Activated CD8-positive, alpha-beta T cell treated with anti-CD3 and anti-CD28 coated beads for 36 hours (primary cell): Measurements from ENCODE around the gene CWC27. TPM values are rescaled to one million over a fixed set of nuclear protein-coding genes. Genes with fewer than 3 reads are reported as not detected.

Experiments
- ATAC-seq: fragments of 200-7000 bp; cut with Tn5 transposase; one replicate; pipeline ENCODE4 v1.10.0; 2021; ENCODE audit warnings: mild to moderate bottlenecking, moderate library complexity
- CTCF ChIA-PET: fragments of 350-600 bp; sonication (Branson Sonifier 250); formaldehyde crosslinking; loops from one replicate; lab custom pipeline; 2021; ENCODE audit warnings: antibody characterized with exemption; lab: Charles Lee
- POLR2A ChIA-PET: fragments of 350-600 bp; sonication (Branson Sonifier 250); formaldehyde crosslinking; loops from one replicate; lab custom pipeline; 2021; ENCODE audit warnings: antibody characterized with exemption; lab: Charles Lee
- DNase-seq: peaks from one replicate; pipeline ENCODE4 v3.0.0-alpha.2; 2020
- H3K27ac Mint-ChIP-seq: one replicate; pipeline ENCODE4 v1.8.0; 2021; ENCODE audit warnings: mild to moderate bottlenecking, mixed read lengths
- H3K27me3 Mint-ChIP-seq: one replicate; pipeline ENCODE4 v1.8.0; 2021; ENCODE audit warnings: mixed read lengths
- H3K36me3 Mint-ChIP-seq: one replicate; pipeline ENCODE4 v1.8.0; 2021; ENCODE audit warnings: low read depth, mixed read lengths
- H3K4me1 Mint-ChIP-seq: one replicate; pipeline ENCODE4 v1.8.0; 2021; ENCODE audit warnings: low read depth, mixed read lengths
- H3K4me3 Mint-ChIP-seq: one replicate; pipeline ENCODE4 v1.8.0; 2021; ENCODE audit warnings: mild to moderate bottlenecking, moderate library complexity, mixed read lengths
- H3K9me3 Mint-ChIP-seq: one replicate; pipeline ENCODE4 v1.8.0; 2021; ENCODE audit warnings: mixed read lengths
- CTCF ChIP-seq: fragments of 200-600 bp; IDR thresholded peaks from one replicate; pipeline ENCODE4 v1.8.0; 2022; ENCODE audit warnings: antibody characterized with exemption, mild to moderate bottlenecking
- intact Hi-C: fragments of 100-400 bp; cut with micrococcal nuclease; formaldehyde crosslinking; loops from one replicate; pipeline ENCODE4 v1.10.0; 2022
- total RNA-seq, 2 experiments: library from RNA; stranded (reverse); gene quantifications; one replicate each; pipeline ENCODE4 v1.2.3, GENCODE V29; 2021

CWC27 gene
- total RNA-seq, 2 experiments from 2014 or later = 32.3 to 38.1 TPM

GRCh38 chr5:64980176-64980575 is 211.4 kb downstream of the CWC27 start:
- no peaks in the 10 kb centered on the region for H3K4me1 Mint-ChIP-seq
- no peak overlapping the region for H3K4me3 Mint-ChIP-seq
- H3K27me3 Mint-ChIP-seq = no peaks in the 10 kb centered on the region
- no peak for TF ChIP-seq CTCF
- no peak for DNase-seq
- no peak overlapping the region for H3K27ac Mint-ChIP-seq
- ATAC-seq = no peak
- CTCF ChIA-PET = no interaction called here
- POLR2A ChIA-PET = no interaction called here
- no peaks in the 10 kb centered on the region for H3K9me3 Mint-ChIP-seq
- peaks cover 14% of the 10 kb centered on the region for H3K36me3 Mint-ChIP-seq
- intact Hi-C loops = no loop called here

GRCh38 chr5:64987768-64988167 is 219.0 kb downstream of the CWC27 start:
- H3K36me3 Mint-ChIP-seq = peaks cover 25% of the 10 kb centered on the region
- no peaks in the 10 kb centered on the region for H3K4me1 Mint-ChIP-seq
- no peak overlapping the region for H3K27ac Mint-ChIP-seq
- no peak for TF ChIP-seq CTCF
- intact Hi-C loops = no loop called here
- ATAC-seq (no peak), DNase-seq (no peak)
- POLR2A ChIA-PET = no interaction called here
- CTCF ChIA-PET = no interaction called here
- no peaks in the 10 kb centered on the region for H3K27me3 Mint-ChIP-seq
- H3K4me3 Mint-ChIP-seq = no peak overlapping the region
- peaks cover 7% of the 10 kb centered on the region for H3K9me3 Mint-ChIP-seq

- intact Hi-C loops = no loop called here
- TF ChIP-seq CTCF = no peak
- H3K36me3 Mint-ChIP-seq = peaks cover 7% of the 10 kb centered on the region
- no peak overlapping the region for H3K4me3 Mint-ChIP-seq
- ATAC-seq (no peak), DNase-seq (no peak)
- H3K27me3 Mint-ChIP-seq = no peaks in the 10 kb centered on the region
- CTCF ChIA-PET = no interaction called here
- POLR2A ChIA-PET = no interaction called here
- no peaks in the 10 kb centered on the region for H3K4me1 Mint-ChIP-seq
- no peaks in the 10 kb centered on the region for H3K9me3 Mint-ChIP-seq
- no peak overlapping the region for H3K27ac Mint-ChIP-seq
Observed at GRCh38 chr5:65009207-65009606, 240.5 kb downstream of the CWC27 start.

DNA sequence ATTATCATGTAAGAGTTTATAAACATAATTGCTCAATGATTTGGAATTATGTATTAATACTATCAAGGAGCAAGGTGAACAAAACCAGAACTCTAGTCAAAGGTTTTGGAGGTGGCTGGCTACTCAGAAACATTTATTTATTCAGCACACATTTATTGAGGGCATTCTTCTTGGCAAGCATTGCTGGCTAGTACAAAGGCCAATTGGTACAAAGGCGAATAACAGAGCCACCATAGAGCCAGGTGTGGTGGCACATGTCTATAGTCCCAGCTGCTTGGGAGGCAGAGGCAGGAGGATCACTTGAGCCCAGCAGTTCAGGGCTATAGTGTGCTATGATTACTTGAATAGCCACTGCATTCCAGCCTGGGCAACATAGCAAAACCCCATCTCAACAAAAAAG is 242.1 kb downstream of the CWC27 start:
- CTCF ChIA-PET = no interaction called here

DNA sequence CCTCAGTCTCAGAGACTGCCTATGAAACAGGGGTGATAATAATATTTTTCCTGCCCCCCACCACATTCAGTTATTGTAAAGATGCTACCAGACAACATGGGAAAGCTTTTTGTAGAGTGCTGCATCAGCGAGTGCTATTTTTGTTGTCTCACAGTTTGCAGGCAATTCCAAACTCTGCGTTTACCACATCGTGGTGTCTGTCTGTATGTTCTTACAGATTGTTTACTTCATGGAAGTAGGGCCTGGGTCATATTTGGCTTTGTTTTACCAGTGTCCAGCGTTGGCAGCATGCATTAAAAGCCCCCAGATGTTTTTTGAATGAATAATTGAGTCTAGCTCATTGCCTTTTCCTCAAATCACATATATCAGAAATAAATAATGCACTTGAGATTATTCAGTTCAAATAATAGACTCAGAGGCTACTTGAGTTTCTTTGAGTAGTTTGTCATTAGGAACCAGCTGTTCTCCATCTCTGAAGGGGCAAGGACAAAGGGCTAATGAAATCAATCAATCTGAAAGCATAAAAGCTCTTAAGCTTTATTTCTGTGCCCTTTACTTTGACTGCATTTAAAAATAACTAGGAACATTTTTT is 243.7 kb downstream of the CWC27 start:
- CTCF ChIA-PET = no interaction called here
- POLR2A ChIA-PET = no interaction called here
- H3K27ac Mint-ChIP-seq = no peak overlapping the region
- DNase-seq (no peak), ATAC-seq (no peak)
- TF ChIP-seq CTCF = no peak
- no peaks in the 10 kb centered on the region for H3K27me3 Mint-ChIP-seq
- H3K4me1 Mint-ChIP-seq = no peaks in the 10 kb centered on the region
- H3K4me3 Mint-ChIP-seq = no peak overlapping the region
- no peaks in the 10 kb centered on the region for H3K9me3 Mint-ChIP-seq
- intact Hi-C loops = no loop called here
- no peaks in the 10 kb centered on the region for H3K36me3 Mint-ChIP-seq

More for the DNA sequence above, 242.1 kb downstream of the CWC27 start:
- Mint-ChIP-seq H3K36me3 (peaks cover 3% of the 10 kb centered on the region), H3K27me3 (no peaks in the 10 kb centered on the region), H3K9me3 (no peaks in the 10 kb centered on the region), H3K4me3 (no peak overlapping the region), H3K4me1 (no peaks in the 10 kb centered on the region), H3K27ac (no peak overlapping the region)
- intact Hi-C loops = no loop called here
- no peak for ATAC-seq
- no peak for TF ChIP-seq CTCF
- POLR2A ChIA-PET = no interaction called here
- DNase-seq = no peak
